T-helper 9 cell (primary cell): ENCODE results near the gene KCNC3.

Experiments
- DNase-seq: peaks from one replicate; pipeline ENCODE4 v3.0.0-alpha.2; 2020
- total RNA-seq, 2 donors: gene quantifications; one replicate each; lab custom pipeline; 2026; lab: John Stamatoyannopoulos, UW

KCNC3 gene
- total RNA-seq = 0.35 to 0.97 reads per million in 2 donors

GRCh38 chr19:50329146-50329925, at the start of gene KCNC3:
TSS of gene KCNC3 (minus strand) at chr19:50329377. CDS start at chr19:50329082, 295 bp downstream.
- peak; percentile 77 for DNase-seq

- DNase-seq = no peak
These were observed 49.7 kb upstream of the KCNC3 start for GRCh38 chr19:50378863-50379236.

- no peak for DNase-seq
These were observed 49.1 kb upstream of the KCNC3 start for GRCh38 chr19:50378169-50378862.

DNA sequence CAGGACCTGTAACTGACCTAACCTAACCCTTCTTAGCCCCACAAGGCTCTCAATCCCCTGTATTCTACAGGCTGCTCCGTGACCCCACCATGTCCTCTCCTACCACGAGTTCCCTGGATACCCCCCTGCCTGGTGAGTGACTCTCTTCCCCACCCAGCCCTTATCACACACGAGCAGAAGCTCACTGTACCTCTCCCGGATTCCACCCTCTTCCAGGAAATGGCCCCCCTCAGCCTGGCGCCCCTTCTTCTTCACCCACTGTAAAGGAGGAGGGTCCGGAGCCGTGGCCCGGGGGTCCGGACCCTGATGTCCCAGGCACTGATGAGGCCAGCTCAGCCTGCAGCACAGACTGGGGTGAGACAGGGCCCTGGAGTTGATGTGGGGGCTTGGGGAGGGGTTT, 48.3 kb upstream of the KCNC3 start:
- DNase-seq = no peak

GRCh38 chr19:50377051-50377461, 47.9 kb upstream of the KCNC3 start:
- DNase-seq = peak; percentile 54

DNA sequence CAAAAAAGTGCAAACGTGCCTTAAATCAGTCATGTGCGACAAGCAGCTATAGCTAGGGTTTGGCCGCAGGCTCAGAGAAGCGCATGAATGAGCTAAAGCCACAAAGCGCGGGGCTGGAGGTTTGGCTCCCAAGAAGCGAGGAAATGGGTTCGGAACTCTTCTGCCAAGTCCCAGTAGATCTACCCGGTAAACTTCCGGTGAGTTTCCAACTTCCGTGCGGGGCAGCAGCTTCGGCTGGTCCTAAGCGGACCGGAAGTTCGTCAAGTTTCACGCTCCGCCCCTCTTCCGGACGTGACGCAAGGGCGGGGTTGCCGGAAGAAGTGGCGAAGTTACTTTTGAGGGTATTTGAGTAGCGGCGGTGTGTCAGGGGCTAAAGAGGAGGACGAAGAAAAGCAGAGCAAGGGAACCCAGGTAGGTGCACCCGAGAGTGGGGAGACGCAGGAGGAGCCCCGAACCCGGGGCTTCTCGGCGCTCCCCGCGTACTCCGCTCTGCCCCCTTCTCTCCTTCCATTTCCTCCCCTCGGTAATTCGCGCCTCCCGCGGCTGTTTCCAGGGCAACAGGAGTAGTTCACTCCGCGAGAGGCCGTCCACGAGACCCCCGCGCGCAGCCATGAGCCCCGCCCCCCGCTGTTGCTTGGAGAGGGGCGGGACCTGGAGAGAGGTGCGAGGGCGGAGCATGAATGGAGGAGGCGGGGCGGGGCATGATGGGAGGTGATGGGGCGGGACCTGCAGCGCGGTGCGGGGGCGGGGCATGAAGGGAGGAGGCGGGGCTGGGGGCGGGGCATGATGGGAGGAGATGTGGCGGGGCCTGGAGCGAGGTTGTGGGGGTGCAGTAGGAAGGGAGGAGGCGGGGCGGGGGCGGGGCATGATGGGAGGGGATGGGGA, 47.2 kb upstream of the KCNC3 start, which contains the start of gene NR1H2:
Gene NR1H2 (plus strand): TSS at position 292 of the 885 bp plus-strand sequence. CDS start 1,149 bp downstream, outside the sequence.
- peak; percentile 95 for DNase-seq

- DNase-seq = no peak
These were observed 42.8 kb upstream of the KCNC3 start for GRCh38 chr19:50371914-50372475.

GRCh38 chr19:50368649-50369570, 39.7 kb upstream of the KCNC3 start:
- peak; percentile 68 for DNase-seq

DNA sequence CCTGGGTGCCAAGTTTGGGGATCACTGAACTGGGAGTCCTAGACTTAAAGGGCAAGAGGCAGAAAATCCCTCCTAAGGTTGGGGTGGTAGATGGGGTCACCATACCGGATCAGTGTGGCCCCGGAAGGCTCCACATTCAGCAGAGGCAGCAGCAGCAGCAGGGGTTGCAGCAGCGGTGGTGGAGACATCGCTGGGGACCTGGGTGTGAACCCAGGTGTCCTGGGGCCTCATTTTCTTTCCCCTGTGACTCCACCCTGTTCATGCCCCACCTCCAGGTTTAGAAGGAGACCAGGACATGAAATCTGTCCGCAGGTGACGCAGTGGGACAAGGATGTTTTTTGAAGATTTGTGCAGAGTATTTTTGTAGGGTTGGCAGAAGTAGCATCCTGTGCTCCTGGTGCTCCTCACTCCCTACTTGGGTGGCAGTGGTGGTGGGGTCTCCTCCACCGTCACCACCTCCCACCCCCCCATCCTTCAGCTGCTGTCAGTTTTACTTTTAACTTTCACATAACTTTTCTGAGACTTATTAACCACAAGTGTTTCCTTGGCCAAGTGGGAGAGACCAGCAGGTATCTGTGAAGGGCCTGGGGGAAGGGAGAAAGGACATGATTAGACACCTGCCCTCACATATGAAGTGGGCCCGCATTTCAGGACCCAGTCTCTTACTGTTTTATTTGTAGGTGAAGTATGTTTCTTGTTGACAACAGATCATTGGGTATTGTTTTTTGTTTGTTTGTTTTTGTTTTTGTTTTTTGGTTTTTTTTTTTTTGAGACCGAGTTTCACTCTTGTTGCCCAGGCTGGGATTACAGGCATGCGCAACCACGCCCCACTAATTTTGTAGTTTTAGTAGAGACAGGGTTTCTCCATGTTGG, 36.5 kb upstream of the KCNC3 start, which contains the start of gene NAPSA:
Gene NAPSA (minus strand): TSS at position 206 of the 873 bp plus-strand sequence. CDS start 18 bp downstream, at position 188.
- DNase-seq = no peak

GRCh38 chr19:50362656-50363424, 33.7 kb upstream of the KCNC3 start:
- no peak for DNase-seq

GRCh38 chr19:50362030-50362412, 32.8 kb upstream of the KCNC3 start:
- no peak for DNase-seq

DNA sequence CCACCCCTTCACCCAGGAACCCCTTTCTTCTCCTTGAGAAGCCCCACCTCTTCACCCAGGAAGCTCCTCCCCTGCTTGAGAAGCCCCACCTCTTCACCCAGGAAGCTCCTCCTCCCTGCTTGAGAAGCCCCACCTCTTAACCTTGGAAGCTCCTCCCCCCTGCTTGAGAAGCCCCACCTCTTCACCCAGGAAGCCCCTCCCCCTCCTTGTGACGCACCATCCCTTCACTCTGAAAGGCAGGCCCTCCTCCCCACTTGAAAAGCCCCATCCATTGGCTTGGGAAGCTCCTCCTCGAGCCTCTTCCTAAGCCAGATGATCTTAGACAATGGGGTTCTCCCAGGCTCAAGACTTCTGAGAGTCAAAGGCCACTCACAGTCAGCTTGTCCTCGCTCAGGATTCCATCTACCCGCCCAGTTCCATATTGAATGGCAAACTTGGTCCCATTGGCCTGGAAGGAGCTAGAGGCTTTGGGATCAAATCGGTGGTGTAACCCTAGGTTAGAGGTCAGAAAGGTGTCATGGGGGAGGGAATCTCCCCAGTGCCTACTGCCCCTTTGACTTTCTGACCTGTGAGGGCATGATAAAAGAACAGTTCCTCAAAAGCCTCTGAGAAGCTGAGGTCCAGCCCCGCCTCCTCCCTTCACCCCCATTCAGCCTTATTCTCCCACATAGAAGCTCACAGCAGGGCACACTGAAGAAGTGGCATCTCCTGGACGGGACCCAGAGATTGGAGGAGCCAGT, 32.3 kb upstream of the KCNC3 start:
- no peak for DNase-seq

DNA sequence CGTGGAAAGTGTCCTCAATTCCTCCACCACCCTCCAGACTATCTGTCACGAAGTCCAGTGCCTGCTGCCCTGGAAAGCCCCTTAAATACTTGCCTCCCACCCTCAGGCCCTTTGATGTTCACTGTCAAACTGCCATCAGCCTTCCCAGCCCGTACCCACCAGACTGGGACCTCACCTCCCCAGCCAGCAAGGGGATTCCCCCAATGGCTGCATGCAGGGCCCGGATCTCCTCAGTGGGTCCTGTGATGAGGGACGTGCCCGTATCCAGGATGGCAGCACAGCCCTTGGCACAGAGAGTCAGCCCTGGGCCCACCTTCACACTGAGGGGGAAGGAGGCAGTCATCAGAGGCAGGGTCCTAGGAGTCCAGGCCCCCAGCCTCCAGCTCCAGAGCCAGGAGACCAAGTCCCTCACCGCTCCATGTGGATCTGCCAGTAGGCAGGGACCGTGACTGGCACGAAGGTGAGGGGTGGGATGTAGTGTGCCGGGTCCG, 30.2 kb upstream of the KCNC3 start:
- DNase-seq = no peak

DNA sequence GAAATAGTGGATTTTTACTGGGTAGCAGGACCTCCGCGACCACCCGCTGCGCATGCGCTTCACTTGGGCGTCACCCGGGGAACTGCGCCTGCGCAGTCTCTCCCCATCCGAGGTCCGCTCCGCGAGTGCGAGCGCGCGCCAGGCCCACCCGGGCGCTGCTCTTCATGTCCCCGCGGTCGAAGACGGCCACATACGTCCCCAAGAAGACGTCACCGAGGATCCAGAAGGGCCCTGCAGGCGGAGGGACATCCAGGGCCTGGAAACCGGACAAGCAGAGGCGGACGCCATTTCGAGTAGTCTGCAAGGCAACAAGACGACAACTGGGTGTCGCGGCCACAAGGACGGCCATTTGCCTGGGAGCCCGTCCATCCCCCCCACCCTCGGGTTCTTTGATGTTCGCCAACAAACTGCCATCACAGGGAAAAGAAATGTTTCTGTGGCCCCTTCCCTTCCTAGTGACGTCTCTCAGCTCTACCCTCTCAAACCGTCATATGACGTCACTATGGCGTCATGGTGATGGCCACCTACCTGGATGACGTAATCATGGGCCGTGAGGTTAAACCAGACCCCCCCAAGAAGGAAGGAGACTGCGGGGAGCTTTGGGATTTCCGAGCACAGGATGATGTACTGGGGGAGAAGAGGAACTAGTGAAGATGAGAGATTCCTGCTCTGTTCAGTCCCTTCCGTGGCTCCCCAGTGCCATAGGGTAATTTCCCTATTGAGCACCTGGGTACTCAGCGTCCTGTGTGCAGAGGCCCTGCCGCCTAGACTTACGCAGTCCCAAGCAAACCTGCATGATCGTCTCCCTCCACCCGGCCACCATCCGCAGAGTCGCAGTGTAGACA, 29.5 kb upstream of the KCNC3 start:
- DNase-seq = peak; percentile 64

DNA sequence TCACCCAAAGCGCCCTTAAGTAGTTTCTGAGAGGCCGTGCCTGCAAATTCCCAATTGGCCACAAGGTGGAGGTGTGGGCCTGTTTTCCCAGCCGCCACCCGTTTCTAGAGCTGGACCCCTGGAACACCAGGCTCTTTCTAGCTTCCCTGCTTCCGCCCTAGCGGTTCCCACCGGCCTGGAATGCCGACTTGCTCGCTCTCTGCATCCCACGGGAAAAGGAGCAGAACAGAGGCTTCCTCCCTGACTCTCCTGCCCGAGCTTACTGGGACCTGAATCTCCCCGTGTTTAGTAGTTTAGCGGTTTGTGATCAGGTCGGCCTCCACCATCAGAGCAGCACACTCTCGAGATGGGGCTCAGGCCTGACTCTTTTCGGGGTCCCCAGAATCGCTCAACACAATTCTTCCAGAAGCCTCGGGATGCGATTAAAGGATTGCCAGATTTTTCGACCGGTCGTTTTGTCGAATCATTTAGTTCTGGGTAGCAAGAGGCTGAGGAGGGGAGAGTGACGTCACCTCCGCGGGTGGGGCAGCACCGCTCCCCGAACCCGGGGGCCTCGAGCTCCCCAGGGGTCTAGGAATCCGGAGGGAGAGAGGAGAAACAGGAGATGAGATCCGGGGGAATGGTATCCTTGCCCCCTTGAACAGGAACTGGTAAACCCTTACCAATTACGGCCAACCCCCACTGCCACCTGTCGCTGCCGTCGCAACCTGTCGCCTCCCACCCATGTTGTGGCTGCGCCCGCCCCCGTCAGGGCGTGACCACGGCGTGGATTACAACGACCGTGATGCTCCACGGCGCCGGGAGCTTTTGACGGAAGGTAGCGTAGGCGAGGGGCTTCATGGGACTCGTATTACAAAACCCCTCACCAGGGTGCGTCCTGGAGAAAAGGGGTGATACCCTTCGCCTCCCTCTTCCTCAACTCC, 28.3 kb upstream of the KCNC3 start:
- DNase-seq = peak; percentile 79

- no peak for DNase-seq
These were observed 27.6 kb upstream of the KCNC3 start for GRCh38 chr19:50356691-50357177.
